Endothelial cell (in vitro differentiated cells): ENCODE results near the gene LNX1. TPM values are rescaled to one million over a fixed set of nuclear protein-coding genes. Genes with fewer than 3 reads are reported as not detected.

Experiments
- DNase-seq: peaks from one replicate; pipeline ENCODE4 v3.0.0; 2021; ENCODE audit warnings: low spot score
- H3K27ac Mint-ChIP-seq: one replicate; pipeline ENCODE4 v1.8.0; 2021; ENCODE audit warnings: mixed read lengths, inconsistent platforms; ENCODE audit not compliant: unreplicated experiment
- H3K27me3 Mint-ChIP-seq: one replicate; pipeline ENCODE4 v1.8.0; 2021; ENCODE audit warnings: mild to moderate bottlenecking, moderate library complexity, mixed read lengths, inconsistent platforms; ENCODE audit not compliant: unreplicated experiment
- H3K36me3 Mint-ChIP-seq: one replicate; pipeline ENCODE4 v1.8.0; 2021; ENCODE audit warnings: mild to moderate bottlenecking, low read depth, mixed read lengths, inconsistent platforms; ENCODE audit not compliant: unreplicated experiment
- H3K4me1 Mint-ChIP-seq: one replicate; pipeline ENCODE4 v1.8.0; 2021; ENCODE audit warnings: mild to moderate bottlenecking, mixed read lengths, inconsistent platforms; ENCODE audit not compliant: unreplicated experiment
- H3K4me3 Mint-ChIP-seq: one replicate; pipeline ENCODE4 v1.8.0; 2021; ENCODE audit warnings: mild to moderate bottlenecking, mixed read lengths, inconsistent platforms; ENCODE audit not compliant: unreplicated experiment
- H3K9me3 Mint-ChIP-seq: one replicate; pipeline ENCODE4 v1.8.0; 2021; ENCODE audit warnings: mixed read lengths, inconsistent platforms; ENCODE audit not compliant: unreplicated experiment
- CTCF ChIP-seq: fragments of 200-600 bp; sonication (generic); IDR thresholded peaks from one replicate; pipeline ENCODE4 v1.5.0; 2021; ENCODE audit warnings: antibody characterized with exemption; ENCODE audit not compliant: unreplicated experiment
- total RNA-seq: library from RNA; stranded (reverse); fragmentation: NEBNext Ultra II Directional; extraction: Animal tissue kit (Norgen Biotek cat#: 25700); gene quantifications from one replicate; pipeline ENCODE4 v1.2.1, GENCODE V29; 2021; ENCODE audit not compliant: unreplicated experiment

The LNX1 gene
- total RNA-seq, 1 donor from 2014 or later, result 25.7 TPM

GRCh38 chr4:53499791-53500190 lies 91.5 kb downstream of the LNX1 start:
- peaks cover 42% of the 10 kb centered on the region for H3K36me3 Mint-ChIP-seq
- no peaks in the 10 kb centered on the region for H3K4me1 Mint-ChIP-seq
- DNase-seq, result no peak
- no peak overlapping the region for H3K4me3 Mint-ChIP-seq
- H3K27ac Mint-ChIP-seq, result no peak overlapping the region
- peaks cover 6% of the 10 kb centered on the region for H3K27me3 Mint-ChIP-seq
- no peak for TF ChIP-seq CTCF
- H3K9me3 Mint-ChIP-seq, result no peaks in the 10 kb centered on the region

- H3K9me3 Mint-ChIP-seq, result no peaks in the 10 kb centered on the region
- DNase-seq, result no peak
- H3K4me3 Mint-ChIP-seq, result no peak overlapping the region
- no peak overlapping the region for H3K27ac Mint-ChIP-seq
- no peaks in the 10 kb centered on the region for H3K4me1 Mint-ChIP-seq
- no peak for TF ChIP-seq CTCF
- H3K36me3 Mint-ChIP-seq, result peaks cover 44% of the 10 kb centered on the region
- no peaks in the 10 kb centered on the region for H3K27me3 Mint-ChIP-seq
These were observed 92.6 kb downstream of the LNX1 start for GRCh38 chr4:53498706-53499105.

GRCh38 chr4:53497487-53498244 lies 93.6 kb downstream of the LNX1 start:
- Mint-ChIP-seq H3K4me1 (no peaks in the 10 kb centered on the region), H3K9me3 (no peaks in the 10 kb centered on the region), H3K4me3 (no peak overlapping the region), H3K36me3 (peaks cover 40% of the 10 kb centered on the region), H3K27ac (no peak overlapping the region), H3K27me3 (no peaks in the 10 kb centered on the region)
- DNase-seq, result no peak
- no peak for TF ChIP-seq CTCF

GRCh38 chr4:53494851-53495250 lies 96.4 kb downstream of the LNX1 start:
- no peak for TF ChIP-seq CTCF
- no peak overlapping the region for H3K4me3 Mint-ChIP-seq
- no peaks in the 10 kb centered on the region for H3K27me3 Mint-ChIP-seq
- no peaks in the 10 kb centered on the region for H3K9me3 Mint-ChIP-seq
- H3K36me3 Mint-ChIP-seq, result peaks cover 44% of the 10 kb centered on the region
- H3K27ac Mint-ChIP-seq, result no peak overlapping the region
- H3K4me1 Mint-ChIP-seq, result no peaks in the 10 kb centered on the region
- no peak for DNase-seq

- no peak overlapping the region for H3K4me3 Mint-ChIP-seq
- TF ChIP-seq CTCF, result peak; percentile 70
- H3K27me3 Mint-ChIP-seq, result no peaks in the 10 kb centered on the region
- no peaks in the 10 kb centered on the region for H3K4me1 Mint-ChIP-seq
- peaks cover 25% of the 10 kb centered on the region for H3K36me3 Mint-ChIP-seq
- DNase-seq, result peak; percentile 15
- no peaks in the 10 kb centered on the region for H3K9me3 Mint-ChIP-seq
- H3K27ac Mint-ChIP-seq, result no peak overlapping the region
These were observed 100.2 kb downstream of the LNX1 start for GRCh38 chr4:53490965-53491622.
